ENCODE measurements around the gene CDHR3.
A peak's percentile ranks its signal among the peaks of the same experiment; 100 is the strongest.

Gene CDHR3

DNA sequence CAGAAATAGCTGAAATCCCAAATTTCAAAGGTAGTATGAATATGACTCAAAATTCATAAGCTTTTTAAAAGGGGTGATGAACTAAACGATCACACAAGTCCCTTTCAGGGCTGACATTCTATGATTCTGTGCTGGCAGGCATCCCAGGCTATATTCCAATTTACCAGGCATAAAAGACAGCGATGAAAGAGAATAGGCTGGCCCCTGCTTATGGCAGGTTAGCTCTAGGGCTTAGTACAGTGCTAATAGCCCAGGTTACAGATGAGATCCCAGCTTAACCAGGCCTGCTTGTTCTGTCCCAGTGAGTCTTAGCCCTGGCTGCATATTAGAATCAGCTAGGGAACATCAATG, 56.4 kb downstream of the CDHR3 start:
- no peak overlapping the region for H3K27ac ChIP-seq
- no peak overlapping the region for H3K4me3 ChIP-seq

DNA sequence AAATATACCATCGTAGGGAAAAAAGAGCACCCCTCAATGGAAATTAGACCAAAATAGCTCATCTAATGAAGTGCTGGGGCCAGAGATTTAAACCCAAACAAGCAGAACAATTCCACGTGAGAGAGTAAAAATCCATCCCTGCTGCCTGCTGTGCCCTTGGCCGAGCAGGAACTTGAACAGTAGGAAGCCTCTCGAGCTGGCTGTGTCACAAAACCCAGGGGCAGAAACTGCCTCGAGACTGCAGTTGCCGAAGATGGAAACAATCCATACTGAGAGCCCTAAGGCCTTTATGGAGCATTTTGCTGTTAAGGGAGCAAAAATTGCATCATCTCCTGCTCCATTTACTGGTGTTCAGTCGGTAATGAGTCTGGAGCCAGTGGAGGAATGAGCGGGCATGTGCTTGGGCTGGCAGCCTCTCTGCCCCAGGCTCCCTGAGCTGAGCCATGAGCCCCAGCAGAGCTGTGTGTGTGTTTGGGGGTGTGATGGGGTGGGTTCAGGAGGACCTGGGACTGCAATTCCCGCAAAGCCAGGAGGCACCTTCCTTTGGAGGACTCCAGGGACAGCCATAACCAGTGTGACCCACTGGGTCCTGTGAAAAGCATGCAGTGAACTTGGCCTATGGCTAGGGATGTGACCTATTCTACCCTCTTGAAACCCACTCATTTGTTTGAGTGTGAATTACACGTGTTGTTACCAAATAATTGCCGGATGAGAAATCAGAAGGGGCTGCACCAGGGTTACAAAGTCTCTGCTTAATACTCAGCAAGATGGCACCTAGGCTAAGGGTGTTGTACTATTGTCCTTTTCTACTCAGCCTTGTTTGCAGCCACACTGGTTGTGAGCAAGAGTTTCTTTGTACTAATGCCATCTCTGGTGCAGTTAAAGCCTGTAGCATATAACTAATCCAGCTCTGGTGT, 58.3 kb downstream of the CDHR3 start:
- H3K4me3 ChIP-seq, result no peak overlapping the region
- H3K27ac ChIP-seq, result peak overlapping the region in 4 of 21 experiments; percentile 6 to 69 (median 36)

DNA sequence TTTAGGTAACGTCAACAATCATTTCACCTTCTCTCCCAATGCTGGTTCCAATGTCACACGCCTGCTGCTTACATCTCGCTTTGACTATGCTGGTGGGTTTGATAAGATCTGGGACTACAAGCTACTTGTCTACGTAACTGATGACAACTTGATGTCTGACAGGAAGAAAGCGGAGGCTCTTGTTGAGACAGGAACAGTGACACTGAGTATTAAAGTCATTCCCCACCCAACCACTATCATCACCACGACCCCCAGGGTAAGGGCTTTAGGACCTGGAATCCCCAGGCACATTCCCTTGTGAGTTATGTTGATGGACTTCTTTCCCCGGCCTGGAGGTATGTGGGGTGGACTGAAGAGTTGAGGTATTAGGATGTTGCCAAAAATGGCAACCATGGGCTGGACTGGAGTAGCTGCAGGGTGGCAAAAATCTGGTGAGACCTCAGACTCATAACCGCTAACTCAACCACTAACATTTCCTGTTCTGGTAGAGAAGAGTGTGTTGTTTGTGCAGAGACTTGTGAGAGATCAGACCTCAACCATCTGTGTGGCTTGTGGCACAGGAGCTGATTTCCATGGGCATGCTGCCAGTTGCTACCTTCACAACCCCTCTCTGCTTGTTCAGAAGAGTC, 59.2 kb downstream of the CDHR3 start:
- Histone ChIP-seq H3K4me3 (no peak overlapping the region), H3K27ac (peak overlapping the region in 3 of 21 experiments; percentile 22 to 69 (median 50))

DNA sequence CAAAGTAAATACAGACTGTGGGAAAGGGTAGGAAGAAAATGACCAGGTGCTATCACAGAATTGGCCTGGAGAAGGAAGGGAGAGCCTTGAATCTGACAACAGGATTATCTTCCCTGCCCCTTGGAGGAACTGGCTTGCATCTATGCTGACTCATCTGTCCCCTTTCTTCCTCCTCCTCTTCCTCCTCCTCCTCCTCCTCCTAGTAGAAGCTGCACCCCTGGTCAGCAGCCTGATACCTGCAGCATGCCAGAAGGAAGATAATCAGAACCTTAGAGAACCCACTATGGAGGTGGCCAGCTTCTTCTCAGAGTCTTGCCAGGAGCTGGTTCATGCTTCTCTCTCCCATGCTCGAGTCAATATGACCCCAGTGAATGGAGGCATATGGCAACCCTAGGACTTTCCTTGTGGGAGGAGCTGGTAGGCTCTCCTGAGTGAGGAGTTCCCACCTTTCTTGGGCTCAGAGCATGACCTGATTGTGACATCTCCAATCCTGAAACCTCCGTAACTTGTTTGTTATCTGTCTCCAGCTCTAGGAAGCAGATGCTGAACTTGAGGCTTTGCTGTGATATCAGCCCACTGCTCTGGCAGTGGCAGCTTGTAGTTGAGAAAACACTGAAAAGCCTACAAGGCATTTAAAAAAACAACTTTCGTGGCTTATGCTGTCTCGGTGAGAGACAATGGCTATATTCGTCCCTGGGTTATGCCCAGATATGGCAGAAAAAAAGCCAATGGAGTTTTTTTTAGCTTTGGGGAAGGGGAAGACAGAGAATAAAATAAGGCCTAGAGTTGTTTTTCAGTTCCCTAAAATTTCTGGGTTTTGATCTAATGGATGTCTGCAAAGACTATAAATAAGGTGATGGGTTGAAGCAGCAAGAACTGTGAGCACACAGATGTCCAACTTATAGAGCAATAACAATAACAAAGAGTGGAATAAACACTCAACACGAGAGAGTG, 60.6 kb downstream of the CDHR3 start:
- Histone ChIP-seq H3K4me3 (no peak overlapping the region), H3K27ac (no peak overlapping the region)

DNA sequence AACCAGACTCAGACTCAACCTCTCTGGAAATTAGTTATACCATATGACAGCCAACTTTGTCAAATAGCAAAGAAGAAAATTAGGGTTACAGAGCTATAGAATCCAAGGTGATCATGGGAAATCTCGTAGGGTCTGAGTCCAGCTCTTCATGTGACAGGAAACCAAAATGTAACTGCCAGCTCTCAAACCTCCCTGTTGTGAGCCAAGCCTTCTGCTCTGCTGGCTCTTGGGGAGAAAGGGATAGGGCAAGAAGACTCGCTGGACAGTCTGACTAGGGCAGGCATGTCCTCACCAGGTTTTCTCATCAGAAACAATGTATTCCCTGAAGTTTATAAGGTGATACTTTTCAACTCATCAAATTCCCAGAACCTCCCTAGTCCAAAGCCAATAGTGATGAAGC, 63.0 kb downstream of the CDHR3 start:
- Histone ChIP-seq H3K4me3 (no peak overlapping the region), H3K27ac (no peak overlapping the region)

DNA sequence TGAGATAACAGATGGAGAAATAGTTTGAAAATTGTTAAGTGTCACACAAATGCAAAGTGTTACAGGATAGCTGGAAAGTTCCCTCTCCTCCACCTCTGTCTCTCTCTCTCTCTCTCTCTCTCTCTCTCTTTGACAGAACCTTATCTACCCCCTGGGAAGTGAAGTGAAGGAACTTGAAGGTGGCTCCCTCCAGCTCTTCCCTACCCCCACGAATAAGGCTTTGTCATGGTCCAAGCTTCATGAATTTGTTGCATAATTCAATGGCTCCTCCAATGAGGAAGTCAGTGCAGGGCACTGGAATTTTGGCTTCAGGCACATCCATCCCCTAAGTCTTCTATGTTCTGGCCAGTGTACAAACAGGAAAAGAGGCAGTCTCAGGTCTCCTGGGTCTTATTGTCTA, 66.4 kb downstream of the CDHR3 start:
- Histone ChIP-seq H3K4me3 (no peak overlapping the region), H3K27ac (no peak overlapping the region)

DNA sequence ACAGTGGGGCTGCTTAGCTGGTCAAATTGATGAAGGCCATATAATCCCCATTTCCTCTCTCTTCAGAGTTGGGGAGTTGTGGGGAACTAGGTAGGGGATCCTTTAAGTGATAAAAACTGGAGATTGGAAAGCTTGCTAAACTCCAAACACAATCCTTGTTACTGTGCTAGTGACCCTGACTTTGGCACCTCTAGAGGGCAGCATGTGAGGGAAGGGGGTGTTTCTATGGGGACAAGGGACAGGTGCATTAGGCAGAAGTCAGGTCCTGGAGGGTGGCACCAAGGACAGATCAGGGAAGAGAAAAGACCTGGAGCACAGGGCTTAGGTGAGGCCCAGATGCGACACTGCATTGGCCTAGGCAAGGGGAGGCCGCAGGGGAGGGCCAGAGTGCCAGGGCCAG, 66.9 kb downstream of the CDHR3 start:
- Histone ChIP-seq H3K27ac (no peak overlapping the region), H3K4me3 (no peak overlapping the region)

DNA sequence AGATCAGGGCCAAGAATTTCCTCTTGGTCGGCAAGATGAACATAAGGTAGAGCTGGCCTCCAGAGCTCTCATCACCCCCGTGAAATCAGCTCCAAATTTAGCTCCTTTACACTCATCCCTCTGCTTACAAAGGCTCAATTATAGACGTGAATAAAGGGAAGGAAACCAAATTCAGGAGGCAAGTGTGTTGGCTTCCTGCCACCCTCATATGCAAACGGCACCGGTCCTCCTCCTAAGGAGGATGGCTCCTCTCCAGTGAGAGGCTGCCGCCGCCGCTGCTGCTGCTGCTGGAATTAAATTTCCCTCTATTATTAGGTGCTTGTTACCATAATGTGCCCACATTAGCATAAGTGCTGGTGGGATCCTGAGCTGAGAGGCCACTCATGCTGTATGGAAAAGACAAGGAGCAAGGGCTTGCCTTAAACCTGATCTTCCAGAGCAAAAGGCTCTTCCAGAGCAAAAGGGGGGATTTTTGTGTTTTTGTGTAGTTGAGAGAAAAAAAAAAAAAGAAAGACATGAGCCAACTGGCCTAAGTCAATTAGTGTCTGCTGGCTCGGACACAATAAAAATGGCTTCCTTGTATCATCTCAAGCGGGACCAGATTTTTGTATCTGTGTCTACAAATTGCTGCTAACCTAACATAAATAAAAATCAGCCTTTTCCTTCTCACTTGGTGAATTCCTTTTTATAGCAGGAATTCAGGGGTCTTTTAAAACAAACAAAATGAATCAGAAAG, 68.4 kb downstream of the CDHR3 start:
- H3K27ac ChIP-seq, result no peak overlapping the region
- H3K4me3 ChIP-seq, result no peak overlapping the region

DNA sequence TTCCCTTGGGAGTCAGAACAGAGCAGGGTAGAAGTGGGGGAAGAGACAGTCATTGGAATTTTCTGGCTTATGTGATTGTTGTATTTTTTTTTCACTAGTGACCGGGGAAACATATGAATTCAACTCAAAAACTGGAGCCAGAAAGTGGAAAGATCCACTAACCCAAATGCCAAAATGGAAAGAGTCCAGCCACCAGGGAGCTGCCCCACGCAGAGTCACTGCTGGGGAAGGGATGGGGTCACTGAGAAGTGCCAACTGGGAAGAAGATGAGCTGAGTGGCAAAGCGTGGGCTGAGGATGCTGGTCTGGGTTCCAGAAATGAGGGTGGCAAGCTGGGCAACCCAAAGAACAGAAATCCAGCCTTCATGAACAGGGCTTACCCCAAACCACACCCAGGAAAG, 69.2 kb downstream of the CDHR3 start:
- Histone ChIP-seq H3K27ac (no peak overlapping the region), H3K4me3 (no peak overlapping the region)

DNA sequence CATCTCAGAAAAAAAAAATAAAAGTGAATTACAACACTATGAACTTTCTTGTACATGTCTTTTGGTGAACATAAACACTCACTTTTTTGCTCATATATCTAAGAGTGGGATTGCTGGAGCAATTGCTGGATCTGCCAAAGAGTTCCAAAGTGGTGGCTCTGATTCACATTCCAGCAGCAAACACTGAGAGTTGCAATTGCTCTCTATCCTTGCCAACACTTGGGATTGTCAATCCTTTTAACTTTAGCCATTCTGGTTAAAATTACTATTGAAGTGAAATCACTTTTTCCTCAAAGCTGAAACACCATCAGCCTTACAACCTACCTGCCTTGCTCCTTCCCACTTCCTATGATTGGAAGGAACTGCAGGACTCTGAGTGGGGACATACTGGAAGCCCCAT, 70.7 kb downstream of the CDHR3 start:
- no peak overlapping the region for H3K4me3 ChIP-seq
- no peak overlapping the region for H3K27ac ChIP-seq

DNA sequence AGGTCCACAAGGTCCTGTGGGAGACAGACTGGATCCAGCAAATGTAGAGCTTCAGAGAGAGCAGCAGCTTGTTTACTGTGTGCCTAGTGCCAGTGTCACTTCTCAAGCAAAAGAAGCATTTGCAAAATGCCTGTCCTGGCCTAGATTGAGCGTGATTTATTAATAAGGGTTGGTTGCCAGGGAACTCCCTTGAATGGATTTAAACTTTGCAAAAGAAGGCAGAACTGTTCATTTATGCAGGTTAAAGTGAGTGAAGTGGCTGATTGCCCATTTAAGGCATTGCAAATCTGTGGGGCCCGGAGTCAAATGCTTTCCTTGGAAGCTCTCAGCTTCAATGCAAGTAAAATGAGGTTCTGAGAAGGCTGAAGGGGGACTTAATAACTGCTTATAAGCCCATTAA, 71.3 kb downstream of the CDHR3 start:
- H3K27ac ChIP-seq, result no peak overlapping the region
- no peak overlapping the region for H3K4me3 ChIP-seq

DNA sequence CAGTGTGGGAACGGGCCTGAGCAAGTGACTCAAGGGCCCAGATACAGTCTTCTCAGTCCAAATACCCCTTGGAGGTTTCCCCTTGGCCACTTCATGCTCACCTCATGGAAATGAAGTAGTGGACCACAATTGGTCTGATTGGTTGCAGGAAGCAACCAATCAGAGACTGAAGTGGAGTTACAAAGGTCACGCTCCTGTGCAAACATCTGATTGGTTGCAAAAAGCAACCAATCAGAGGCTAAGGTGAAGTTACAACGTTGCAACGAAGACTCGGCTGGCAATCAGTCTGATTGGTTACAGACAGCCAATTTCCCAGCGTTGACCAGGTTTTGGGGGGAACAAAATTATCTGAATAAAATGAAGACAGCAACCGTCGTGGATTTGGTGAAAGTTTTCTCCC, 72.5 kb downstream of the CDHR3 start:
- H3K27ac ChIP-seq, result no peak overlapping the region
- no peak overlapping the region for H3K4me3 ChIP-seq

DNA sequence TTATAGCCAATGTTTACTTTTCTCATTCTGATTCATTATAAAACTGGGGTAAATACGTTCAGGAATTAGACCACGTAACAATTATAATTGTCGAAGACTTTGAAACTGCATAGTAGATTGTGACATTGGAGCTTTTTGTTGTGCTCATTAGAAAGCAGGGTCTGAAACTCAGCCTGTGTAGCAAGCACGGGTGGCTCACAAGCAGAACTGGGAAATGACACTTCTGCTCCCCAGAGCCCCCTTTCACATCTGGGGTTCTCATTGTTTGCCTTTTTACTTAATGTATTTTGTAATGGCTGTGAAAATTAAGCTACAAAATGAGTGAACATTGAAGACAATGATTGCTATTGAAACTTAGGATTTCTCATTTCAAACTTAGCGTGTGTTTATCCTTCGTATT, 72.9 kb downstream of the CDHR3 start:
- Histone ChIP-seq H3K27ac (no peak overlapping the region), H3K4me3 (no peak overlapping the region)

DNA sequence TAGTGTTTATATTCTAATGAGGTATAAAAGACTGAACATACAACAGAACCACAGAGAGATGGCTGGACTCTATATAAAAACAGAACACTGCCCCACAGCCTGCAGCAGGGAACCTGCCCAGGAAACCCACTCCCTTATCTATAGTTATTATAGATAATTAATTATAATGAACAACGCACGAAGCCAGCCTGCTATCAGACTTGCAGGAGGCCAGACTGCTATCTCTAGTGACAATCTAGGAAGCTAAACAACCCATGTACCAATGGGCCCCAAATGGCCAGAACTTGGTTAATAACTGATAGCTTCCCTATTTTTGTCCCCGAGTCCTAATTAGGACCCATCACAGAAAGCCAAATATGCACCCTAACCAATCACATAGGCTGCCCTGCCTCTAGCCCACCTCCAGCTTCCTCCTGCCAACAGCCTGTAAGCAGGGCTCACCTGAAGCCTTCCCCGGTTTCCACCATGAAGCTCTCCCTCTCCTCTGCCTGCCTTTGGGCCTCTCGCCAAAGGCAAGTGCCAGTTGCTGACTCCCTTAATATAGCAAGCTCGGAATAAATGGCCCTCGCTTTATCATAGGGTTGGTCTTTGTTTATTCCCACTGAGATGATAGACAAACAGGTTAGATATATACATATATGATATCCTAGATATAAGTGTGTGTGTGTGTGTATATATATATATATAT, 74.6 kb downstream of the CDHR3 start:
- no peak overlapping the region for H3K4me3 ChIP-seq
- no peak overlapping the region for H3K27ac ChIP-seq

DNA sequence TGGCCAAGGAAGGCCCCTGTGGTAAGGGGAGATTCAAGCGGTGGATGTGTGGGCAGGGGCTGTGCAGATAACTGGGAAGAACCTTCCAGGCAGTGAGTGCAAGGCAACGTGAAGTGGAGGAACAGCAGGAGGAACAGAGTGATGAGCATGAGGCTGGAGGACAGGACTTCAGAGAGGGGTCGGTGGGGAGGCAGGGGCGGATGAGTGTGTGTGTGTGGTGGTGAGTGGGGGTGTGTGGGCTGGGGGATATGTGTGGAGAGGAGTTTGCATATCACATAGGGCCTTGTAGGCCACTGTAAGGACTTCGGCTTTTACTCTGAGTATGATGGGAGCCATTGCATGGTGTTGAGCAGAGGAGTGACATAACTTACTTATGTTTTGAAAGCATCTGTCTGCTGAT, 75.2 kb downstream of the CDHR3 start:
- H3K27ac ChIP-seq, result no peak overlapping the region
- H3K4me3 ChIP-seq, result no peak overlapping the region

DNA sequence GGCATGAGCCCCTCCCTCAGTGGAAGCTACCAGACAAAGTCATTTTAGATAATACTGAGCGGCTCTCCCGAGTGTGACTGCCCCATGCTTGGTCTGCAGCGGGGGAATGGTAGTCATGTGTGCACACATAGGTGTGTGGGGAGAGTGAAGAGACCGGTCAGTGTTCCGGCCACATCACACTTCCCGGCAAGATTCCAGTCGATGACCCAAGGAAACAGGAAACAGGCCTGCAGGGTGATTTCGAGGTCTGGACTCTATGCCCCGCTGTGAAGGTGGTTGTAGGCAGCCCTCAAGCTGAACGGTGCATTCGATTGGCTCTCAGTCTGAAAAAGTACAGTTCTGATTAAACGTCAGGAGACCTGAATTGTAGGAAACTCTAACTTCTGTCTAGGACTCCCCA, 75.9 kb downstream of the CDHR3 start:
- H3K27ac ChIP-seq, result peak overlapping the region in 1 of 21 experiments; percentile 13

DNA sequence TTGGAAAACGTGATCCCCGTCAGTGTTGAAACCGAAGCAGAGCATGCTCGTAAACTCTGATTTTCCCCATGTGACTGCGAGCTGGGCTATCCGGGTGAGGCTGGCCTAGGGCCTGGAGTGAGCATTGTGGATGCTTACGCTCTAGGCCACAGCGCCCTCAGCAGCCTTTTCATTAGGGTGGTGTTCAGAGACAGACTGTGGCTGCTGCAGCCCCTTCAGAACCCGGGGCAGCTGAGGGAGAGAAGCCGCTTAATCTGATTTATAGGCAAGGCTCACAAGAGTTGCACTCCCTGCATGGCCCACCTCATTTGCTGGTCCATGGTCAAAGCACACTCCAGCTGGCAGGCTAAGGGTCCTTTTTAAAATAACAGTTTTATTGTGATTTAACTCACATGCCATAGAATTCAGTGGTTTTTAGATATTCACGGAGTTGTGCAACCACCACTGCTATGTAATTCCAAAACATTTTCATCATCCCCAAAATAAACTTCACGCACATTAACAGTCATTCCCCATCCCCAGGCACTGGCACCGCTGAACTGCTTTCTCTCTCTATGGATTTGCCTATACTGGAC, 76.5 kb downstream of the CDHR3 start:
- no peak overlapping the region for H3K27ac ChIP-seq
- no peak overlapping the region for H3K4me3 ChIP-seq

More for the DNA sequence above, 75.9 kb downstream of the CDHR3 start:
- no peak overlapping the region for H3K4me3 ChIP-seq

DNA sequence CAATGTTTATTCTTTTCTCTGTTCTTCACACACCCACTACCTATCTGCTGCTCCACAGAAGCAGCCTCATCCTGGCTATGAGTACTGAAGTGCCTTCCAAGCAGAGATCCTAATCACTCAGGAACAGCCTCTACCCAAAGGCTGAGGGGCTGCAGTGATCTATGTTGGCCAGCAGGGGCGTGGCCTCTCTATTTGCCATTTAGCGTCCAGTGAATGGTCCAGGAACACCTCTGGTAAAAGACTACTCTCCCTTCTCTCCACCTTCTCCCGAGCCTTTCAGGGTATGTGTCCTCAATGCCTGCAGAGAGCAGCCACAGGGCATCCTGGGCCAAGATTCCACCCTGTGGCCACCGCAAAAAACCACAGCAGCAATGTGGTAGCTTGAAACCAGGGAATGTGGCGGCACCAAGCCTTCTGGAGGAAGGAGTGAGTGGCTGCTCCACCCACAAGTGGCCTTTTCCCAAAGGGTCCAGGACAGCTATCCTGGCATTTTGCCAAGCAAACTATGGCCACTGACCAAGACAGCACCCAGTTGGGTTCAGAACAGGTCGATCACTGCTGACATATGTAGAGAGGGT, 78.2 kb downstream of the CDHR3 start:
- Histone ChIP-seq H3K27ac (peak overlapping the region in 1 of 21 experiments; percentile 10), H3K4me3 (no peak overlapping the region)
